Amygdala (tissue), 56 donors: ENCODE results near the gene EXOC6.
"Not testable (repeated sequence)": the region's sequence is repeated elsewhere in the genome, so short reads cannot be mapped to it uniquely, and the experiment has no call there.

Experiments used
- DNase-seq, 56 donors: peaks; one replicate each; lab custom pipeline; 2025; lab: John Stamatoyannopoulos, UW

The EXOC6 gene

DNA sequence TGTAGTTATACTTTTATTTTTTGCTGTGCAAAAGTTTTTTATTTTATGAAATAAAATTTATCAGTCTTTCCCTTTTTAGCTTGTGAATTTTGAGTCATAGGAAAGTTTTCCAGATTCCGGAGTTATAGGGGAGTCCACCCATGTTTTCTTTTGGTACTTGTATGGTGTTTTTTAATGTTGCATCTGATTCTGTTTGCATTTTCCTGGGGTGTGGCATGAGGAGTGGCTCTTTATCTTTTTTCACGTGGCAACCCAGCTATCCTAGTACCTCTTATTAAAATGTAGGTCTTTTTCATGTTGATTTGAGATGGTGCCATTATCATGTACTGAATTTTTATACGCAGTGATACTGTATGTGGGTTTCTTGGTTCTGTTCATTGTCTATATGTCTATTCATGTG, 19.7 kb downstream of the EXOC6 start:
- DNase-seq: no peak

DNA sequence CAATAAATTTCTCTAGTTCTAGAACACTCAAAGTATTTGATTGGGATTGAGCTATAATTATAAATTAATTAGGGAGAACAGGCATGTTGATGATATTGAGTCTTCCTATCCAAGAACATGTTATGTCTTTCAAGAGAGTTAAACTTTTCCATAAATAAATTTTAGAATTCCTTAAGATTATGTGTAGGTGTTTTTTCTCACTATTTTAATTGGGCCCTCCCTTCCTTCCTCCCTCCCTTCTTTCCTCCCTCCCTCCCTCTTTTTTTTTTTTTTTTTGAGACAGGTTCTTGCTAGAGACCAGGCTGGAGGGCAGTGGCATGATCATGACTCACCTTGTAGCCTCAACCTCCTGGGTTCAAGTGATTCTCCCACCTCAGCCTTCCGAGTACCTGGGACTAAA, 20.2 kb downstream of the EXOC6 start:
- DNase-seq: no peak

DNA sequence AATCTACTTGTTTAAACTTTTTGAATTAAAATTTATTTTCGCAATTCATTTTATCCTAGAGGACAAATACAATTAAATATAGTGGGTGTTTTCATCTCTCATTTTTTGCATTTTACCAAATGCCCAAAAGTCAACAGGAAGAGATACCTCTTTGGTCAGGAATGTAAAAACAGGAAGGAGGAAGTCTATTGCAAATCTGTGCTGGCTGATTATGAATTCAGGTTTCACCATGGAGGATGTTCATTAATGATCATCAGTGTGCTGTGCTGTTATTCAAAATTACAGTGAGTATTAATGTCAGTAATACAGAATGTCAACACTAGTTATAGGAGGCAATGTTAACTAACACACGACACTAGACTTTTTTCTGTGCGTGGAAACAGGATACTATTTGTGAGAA, 24.7 kb downstream of the EXOC6 start:
- DNase-seq: no peak

DNA sequence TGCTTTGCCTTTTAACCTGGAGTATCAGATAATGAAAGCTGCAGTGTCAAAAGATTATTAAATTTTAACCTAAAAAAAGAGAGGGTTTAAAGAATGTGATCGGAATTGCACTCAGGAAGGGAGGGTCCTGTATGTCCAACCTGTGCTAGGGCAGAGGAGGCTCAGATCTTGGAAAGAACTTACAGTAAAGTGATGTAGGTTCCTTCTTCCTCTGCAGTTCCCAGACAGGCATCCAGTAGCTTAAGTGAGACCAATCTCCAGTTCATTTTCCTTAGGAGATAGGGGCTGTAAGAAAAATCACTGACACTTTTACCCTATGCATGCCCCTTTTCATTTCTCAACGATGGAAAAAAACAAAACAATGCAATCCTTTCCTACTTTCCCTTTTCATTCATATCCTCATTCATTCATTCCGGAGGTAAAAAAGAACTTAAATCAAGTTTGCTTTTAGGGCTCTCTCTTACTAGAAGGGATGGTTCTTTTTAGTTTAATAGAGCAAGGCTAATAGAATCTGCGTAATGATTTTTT, 28.3 kb downstream of the EXOC6 start:
- no peak for DNase-seq

DNA sequence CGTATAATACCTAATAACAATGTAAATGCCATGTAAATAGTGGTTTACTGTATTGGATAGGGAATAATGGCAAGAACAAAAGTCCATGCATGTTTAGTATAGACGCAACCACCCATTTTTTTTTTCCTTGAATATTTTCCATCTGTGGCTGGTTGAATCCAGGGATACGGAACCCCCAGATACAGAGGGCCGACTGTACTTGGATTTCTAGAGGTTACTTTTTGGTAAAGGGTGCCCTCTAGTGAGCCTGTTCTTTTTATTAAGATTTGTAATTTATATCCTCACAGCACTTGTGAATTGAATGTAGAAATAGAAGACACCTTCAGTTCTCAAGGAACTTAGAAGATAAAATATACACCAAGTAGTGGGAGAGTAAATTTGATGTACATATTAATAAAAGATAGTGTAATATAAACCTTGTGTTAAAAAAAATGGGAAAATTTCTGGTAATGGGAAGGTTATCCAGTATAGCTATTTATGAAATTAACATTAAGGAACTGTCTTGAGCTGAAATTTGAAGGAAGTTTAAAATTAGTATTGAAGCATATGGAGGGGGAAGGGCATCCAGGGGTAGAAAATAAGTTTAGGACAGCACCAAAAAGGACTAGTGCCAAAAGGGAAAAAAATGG, 32.0 kb downstream of the EXOC6 start:
- DNase-seq: peak in 4 of 56 donors; percentile 7 to 80 (median 22)

DNA sequence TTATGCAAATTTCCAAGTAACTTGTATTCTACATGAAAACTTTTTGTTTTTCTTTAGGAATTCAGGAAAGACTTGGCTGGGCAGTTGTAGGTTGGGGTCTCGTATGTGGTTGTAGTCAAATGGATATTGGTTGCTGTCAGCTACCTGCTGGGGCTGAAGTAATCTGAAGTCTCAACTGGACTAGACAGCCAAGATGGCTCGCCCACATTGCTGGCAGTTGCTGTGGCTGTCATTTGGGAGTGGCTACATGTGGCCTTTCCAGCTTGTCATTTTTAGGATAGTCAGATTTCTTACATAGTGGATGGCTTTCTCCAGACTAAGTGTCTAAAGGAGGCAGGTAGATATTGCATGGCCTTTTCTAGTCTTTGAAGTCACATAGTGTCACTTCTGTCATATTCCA, 32.6 kb downstream of the EXOC6 start:
- no peak for DNase-seq

DNA sequence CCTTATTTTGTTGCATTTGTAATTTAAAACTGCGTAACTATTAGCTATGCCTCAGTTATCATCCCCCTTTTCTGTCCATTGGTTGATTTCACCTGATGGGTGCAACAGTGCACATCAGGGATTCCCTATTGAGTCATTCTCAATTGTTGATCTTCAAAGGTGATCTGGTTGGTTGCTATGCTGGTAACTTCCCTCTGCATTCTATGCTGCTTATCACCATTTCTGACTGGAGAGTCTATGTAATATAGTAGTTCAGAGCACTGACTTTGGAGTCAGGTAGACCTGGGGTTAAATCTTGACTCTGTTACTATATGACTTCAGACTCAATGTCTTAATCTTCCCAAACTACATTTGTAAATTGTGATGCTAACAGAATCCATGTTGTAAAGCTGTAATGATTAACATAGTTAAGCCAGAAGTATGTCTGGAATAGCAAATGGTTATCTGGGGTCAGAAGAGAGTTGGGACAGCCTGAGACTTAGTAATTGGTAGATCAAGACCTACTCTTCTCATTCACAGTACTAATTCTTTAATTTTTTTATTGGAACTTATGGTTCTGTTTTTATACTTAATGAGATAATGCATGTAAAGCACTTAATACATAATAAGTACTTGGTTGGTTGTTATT, 38.1 kb downstream of the EXOC6 start:
- no peak for DNase-seq

DNA sequence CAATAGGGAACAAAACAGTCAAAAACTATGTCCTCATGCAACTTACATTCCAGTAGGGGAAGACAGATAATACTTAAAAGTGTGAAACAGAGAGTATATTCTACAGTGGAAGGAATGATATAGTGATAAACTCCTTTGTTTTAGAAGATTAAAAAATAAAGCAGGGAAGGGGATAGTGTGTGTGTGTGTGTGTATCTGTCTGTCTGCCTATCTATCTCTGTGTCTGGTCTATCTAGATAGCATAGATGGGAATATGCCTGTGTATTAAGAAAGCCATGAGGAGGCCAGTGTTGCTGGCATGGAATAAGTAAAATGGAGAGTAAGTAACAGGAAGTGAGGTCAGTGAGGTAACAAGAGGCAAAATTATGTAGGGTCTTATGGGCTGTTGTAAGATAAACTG, 42.2 kb downstream of the EXOC6 start:
- DNase-seq: no peak

DNA sequence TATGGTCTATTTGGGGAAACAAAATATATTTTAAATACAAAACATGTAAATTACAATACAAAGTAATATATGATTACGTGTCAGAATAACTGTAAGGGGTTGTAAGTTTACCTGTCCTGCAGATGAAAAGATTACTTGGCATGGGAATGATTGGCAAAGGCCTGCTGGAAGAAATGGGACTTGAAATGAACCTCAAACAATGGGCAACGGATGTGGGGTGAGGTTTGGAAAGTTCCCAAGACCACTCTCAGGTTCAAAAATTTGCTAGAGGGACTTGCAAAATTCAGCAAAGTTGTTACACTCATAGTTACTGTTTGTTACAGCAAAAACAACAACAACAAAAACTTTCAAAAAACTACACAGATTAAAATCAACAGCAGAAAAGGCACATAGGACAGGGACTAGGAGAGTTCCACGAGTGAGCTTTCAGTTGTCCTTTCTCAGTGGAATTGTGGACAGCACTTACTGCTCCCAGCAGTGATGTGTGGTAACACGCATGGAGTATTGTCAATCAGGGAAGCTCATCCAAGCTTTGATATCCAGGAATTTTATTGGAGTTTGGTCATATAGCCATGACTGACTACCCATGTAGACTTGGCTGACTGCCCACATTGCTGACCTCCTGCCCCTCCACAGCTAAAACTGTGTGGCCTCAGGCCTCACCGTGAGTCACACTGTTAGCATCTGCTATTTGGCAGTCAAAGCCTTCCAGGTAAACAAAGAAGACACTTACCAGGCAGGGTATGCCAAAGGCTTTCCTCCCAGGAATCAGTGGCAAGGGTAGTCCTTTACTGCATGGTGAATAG, 43.8 kb downstream of the EXOC6 start:
- DNase-seq: peak in 1 of 56 donors; percentile 50

DNA sequence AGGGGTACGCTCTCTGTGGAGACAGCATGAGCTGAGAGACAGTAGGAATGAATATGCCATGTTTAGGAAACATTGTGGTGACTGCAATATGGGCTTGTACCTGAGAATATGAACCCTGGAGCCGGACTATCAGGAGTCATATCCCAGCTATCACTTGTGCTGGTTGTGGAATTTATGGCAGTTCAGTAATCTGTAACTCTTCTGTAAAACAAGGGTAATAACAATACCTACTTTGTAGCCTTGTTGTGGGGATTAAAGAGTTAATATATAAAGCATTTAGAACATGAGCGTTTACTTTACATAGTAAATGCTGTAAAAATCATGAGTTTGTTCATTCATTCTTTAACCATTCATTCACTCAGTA, 44.4 kb downstream of the EXOC6 start:
- DNase-seq: no peak

DNA sequence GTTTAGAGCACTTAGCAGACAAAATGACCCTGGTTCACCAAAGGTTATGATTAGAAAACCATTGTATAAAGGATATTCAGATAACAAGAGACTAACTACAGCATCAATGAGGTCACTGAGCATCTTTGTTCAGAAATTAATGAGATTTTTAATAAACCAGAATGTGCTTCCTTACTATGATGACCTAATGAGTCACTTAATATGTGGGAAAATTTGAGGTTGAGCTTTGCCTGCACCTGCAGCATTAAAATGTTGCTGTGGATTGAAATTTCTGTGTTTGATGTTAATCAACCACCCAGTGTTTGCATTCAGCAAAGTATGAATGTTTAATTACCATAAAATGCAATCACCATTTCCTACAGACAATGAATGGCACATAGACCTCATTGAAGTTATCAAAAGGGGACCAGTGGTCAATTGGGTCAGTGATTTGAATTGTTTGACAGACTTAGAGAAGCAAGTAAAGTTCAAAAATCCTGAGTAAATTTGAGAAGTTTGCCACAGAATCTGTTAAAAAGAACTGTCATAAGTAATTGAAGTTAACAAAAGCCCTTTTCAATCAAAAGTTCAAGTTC, 45.8 kb downstream of the EXOC6 start:
- no peak for DNase-seq

DNA sequence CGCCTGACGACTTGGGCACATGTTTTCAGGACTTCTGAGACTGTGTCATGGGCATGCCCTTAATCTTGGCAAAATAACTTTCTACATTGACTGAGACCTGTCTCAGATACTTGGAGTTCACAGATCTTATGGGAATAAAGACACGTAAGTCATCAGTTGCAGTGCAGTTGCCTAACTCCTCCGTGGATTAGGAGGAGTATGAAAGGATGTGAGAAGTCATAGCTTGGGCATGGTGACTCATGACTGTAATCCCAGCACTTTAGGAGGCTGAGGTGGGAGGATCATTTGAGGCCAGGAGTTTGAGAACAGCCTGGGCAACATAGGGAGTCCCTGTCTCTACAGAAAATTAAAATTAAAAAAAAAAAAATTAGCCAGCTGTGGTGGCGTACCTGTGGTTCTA, 49.6 kb downstream of the EXOC6 start:
- no peak for DNase-seq

DNA sequence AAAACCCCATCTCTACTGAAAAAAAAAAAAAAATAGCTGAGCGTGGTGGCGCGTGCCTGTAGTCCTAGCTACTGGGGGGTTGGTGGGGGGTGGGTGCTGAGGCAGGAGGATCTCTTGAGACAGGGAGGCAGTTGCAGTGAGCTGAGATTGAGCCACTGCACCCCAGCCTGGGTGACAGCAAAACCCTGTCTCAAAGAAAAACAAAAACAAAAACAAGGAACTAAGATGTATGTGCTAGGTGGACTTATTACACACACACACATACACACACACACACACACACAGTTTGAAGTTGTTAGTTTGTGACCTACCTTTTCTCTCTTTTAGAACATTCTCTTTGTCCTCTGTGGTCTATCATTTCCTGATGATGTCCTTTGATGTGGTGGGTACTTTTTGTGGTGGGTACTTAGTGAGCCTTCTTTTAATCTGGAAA, 53.5 kb downstream of the EXOC6 start:
- DNase-seq: no peak

DNA sequence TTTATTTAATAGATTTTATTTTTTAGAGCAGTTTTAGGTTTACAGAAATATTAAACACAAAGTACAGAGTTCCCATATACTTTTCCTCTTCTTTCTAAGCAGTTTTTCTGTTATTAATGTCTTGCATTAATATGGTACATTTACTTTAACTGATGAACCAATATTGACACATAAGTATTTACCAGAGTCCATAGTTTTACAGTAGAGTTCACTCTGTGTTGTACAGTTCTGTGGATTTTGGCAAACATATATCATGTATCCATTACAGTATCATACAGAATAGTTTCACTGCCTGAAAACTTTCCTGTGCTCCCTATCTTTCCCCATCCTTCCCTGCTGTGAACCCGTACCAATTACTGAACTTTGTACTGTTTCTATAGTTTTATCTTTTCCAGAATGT, 55.3 kb downstream of the EXOC6 start:
- DNase-seq: no peak

DNA sequence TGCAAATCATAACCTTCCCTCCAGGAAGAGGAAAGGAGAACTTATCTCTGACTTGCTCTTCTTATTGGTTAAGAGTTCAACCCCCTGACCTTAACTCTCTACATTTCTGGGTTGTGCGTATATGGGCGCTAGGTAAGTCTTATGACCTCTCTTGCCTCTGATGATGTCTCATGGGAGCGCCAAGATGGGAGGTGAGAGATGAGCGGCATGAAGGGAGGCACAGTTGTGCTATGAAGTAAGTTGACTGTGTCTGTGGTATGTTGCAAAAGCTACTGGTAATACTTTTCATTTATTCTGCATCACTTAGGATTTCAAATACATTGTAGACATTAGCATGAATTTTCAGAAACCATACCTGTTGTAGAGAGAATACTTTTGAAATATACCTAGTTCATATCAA, 59.0 kb downstream of the EXOC6 start:
- DNase-seq: no peak

DNA sequence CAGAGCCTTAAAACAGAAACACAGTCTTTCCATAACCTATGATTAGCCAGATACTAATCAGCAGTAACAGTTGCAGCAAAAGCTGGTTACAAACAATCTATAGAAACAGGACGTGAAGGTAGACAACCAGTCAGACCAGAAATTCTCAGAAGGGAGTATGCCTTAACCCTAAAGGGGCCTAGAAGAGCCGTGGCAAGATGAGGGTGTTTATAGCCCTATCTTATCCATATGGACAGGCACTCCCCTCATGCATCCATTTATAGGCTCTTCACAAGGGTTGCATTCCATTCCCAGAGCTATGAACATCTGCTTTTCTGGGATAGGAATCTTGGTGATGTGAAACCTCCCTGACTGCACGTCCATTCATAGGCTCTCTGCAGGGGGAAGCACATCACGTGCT, 64.3 kb downstream of the EXOC6 start:
- not testable (repeated sequence) for DNase-seq

DNA sequence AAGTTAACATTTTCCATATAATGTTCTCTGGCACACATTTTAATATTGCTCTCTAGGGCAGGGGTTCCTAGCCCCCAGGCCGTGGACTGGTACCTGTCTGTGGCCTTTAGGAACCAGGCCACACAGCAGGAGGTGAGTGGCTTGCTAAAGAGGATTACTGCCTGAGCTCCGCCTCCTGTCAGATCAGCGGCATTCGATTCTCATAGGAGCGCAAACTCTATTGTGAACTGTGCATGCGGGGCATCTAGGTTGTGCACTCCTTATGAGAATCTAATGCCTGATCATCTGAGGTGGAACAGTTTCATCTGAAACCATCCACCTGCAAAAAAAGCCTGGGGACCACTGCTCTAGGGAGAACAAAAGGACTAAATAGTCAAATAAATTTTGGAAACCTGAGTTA, 65.7 kb downstream of the EXOC6 start:
- DNase-seq: no peak

DNA sequence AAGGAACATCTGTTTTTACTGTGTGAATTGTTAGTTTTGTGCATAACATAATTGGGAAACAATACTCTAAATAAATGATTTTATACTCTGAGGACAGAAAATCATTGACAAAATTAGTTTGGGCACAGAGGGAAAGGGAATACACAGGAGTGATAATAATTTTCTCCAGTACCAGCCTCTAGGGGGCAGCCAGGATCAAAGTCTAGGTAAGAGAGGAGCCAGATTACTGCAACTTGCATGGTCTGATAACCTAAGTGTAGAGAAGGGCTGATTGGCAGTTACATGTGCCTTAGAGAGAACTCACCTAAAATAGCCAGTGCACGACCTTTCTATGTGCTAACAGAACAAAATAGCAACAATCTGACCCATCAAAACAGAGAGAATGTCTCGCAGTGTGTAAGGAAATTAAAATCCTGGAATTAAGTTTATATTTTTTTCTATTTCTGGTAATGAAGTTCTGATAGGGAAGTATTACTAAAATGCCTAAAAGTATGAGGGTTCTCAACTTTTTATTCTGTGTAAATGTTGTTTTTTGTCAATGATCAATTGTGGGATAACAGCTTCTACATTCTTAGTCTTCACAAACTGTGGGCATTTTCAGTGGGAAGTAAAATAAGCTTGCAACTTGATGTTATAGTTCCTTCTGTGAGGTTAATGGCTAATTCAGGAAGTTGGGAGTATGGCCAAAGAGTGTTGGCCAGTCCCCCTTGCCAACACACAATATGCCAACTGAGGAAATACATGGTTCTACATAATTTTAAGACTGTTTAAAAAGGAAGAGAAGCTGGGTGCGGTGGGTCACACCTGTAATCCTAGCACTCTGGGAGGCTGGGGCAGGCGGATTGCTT, 66.4 kb downstream of the EXOC6 start:
- DNase-seq: peak in 8 of 56 donors; percentile 1 to 50 (median 6)

DNA sequence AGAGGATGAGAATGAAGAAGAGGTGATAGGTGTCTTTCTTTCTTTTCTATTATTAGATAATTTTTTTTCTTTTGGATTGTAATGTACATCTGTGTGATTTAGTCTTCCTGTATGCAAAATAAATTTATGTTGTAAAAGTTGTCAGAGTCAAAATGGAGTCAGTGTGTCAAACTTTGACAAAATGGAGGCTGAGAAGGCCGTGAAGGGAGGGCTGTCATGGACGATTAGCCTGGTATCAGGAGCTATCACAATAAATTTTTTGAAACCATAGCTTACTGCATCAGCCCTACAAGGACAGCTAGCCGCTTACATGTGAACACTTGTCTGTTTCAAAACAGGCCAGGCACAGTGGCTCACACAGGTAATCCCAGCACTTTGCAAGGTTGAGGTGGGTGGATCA, 67.6 kb downstream of the EXOC6 start:
- no peak for DNase-seq

DNA sequence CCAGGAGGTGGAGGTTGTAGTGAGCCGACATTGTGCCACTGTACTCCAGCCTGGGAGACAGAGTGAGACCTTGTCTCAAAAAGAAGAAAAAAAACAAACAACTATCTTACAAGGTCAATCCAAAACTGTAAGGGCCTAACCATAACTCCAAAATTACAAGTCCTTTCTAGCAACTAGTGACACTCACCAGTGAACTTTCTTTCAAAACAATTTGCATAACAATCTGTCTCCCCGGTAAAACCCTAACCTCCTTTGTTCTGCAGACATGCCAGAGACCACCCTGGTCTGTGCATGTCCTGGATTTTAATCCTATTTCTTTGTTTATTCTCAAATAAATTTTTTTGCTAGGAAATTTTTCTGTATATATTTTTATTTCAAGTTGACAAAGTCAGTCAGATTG, 68.1 kb downstream of the EXOC6 start:
- no peak for DNase-seq
